HG02571 (cell line): ENCODE results near the gene CADM1.

Experiments used
- ATAC-seq: cut with Tn5 transposase; IDR thresholded peaks from one replicate; pipeline ENCODE4 v1.9.1; 2021; ENCODE audit warnings: mild to moderate bottlenecking, moderate library complexity; ENCODE audit not compliant: unreplicated experiment

Gene CADM1

DNA sequence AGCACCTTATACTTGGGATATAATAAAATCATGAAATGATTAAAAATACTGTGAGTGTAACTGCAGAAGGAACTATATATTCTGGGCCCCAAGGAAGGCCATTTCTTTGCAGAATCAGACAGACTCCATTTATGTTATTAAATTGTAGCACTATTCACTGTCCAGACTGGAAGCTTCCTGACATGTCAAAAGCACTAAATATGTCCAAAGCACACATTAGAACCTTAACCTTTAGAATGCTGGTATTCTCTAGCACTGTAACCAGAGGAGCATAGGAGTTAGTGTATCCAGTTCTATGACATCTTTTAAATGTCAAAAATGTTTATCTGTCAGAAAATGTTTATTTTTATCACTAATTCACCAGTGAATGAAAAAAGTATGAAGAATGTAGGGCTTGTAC, 246.9 kb downstream of the CADM1 start:
- no peak for ATAC-seq

- peak; percentile 95 for ATAC-seq
Observed at GRCh38 chr11:115256397-115257197, 247.6 kb downstream of the CADM1 start.

- ATAC-seq: no peak
Observed at GRCh38 chr11:115255006-115255762, 249.0 kb downstream of the CADM1 start.

GRCh38 chr11:115251126-115251525, 253.1 kb downstream of the CADM1 start:
- no peak for ATAC-seq

- ATAC-seq: no peak
Observed at GRCh38 chr11:115249061-115249578, 255.1 kb downstream of the CADM1 start.

- no peak for ATAC-seq
Observed at GRCh38 chr11:115247953-115248352, 256.3 kb downstream of the CADM1 start.

DNA sequence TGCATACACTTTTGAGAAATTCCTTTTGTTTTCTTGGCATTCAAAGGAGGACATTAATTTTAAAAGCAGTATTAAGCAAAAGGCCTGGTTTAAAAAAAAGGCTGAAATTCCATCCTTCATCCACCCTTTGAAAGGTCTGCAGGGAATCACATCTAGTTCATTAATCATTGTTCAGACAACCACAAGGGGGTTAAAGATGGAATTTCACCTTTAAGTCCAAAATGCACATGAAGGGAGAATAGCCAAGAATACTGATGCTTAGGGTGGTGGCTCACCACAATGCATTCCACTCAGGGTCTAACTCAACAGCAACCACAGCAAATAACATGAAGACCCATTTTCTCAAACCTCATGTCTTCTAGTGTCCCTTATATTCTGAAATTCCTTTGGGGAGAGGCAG, 256.9 kb downstream of the CADM1 start:
- no peak for ATAC-seq

DNA sequence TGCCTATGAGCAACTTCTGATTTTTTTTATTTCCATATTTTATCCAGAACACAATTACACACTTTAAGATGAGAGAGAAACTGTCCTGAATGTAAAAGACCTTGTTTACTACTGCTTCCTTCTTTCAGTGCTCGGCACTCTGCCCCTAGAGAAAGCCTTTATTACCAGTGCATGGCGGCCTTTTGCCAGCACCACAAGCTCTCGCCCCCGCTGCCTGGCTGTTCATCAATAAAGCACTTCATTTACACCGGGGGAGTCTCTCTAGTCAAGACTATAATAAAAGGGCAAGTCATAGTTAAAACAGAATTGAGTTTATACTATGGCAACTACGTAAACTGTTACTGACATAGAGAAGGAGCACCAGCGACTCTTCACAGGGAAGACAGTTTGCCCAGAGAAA, 259.5 kb downstream of the CADM1 start:
- ATAC-seq: no peak

DNA sequence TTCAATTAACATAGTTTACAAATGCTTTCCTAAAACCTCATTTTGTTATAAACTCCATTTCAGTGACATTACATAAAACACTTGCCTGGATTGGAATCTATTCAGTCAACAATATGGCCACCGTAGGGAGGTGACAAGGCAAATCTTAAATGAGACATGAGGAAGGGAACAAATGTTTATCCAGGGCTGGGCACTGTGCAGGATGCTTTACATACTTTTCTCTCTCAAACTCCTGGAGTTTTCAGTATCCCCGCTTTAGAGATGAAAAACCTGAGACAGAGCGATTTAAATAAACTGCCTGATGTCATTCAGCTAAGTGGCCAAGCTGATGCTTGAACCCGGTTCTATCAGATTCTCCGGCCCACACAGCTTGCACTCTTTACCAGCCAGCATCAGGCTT, 259.9 kb downstream of the CADM1 start:
- no peak for ATAC-seq

DNA sequence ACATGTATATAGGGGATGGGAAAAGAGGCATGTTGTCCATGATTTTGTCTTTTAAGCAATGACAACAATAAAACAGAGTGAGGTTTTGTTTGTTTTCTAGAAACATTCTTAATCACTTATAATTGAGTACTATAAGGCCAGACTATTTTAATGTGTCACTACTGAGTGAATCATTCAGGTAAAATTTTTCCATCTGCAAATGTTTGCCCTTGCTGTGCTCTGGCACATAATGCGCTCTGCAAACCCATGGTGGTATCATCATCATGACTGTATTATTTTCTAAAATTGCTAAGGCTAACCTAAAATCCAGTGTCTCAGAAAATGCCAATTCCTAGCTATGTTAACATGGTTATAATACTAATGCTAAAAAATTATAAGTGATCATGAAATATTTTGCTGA, 261.2 kb downstream of the CADM1 start:
- ATAC-seq: no peak

- ATAC-seq: no peak
Observed at GRCh38 chr11:115241899-115242298, 262.3 kb downstream of the CADM1 start.

DNA sequence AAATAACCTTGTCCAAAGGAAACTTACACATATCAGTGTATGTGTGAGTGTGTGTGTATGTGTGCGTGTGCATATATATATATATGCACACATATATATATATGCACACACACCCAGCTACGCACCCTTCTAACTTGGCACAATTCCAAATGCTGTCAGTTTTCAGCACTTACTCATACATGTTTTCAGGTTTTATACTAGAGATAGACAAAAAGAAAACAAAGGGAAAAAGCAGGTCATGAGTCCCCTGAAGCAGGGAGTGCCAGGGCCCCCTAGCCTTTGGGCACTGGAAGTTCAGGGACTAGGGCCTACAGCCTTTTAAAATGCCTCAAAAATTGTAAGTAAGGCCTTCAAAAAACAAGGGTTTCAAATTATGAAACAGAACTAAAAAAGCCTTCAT, 265.4 kb downstream of the CADM1 start:
- ATAC-seq: no peak

- ATAC-seq: no peak
Observed at GRCh38 chr11:115238086-115238485, 266.1 kb downstream of the CADM1 start.

GRCh38 chr11:115237578-115237977, 266.6 kb downstream of the CADM1 start:
- ATAC-seq: no peak

- ATAC-seq: no peak
Observed at GRCh38 chr11:115234794-115235193, 269.4 kb downstream of the CADM1 start.

DNA sequence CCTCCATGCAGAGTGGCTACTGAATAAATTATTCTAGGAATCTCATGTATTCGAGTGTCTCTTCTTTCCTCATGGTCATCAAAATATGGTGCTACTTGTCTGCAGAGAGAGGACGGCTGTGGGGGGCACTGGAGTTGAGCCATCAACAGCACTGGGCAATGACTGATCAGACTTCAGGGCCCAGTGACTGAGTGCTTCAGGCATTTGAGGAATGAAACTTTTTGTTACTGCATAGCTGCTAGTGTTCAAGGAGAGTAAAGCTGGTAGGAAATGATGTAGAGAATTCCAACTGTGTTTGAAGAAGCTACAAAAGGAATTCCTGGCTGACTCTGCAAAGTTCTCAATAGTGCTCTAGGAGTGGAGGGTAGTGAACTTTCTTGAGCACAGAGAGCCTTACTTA, 277.7 kb downstream of the CADM1 start:
- no peak for ATAC-seq

GRCh38 chr11:115224551-115224950, 279.7 kb downstream of the CADM1 start:
- ATAC-seq: no peak

DNA sequence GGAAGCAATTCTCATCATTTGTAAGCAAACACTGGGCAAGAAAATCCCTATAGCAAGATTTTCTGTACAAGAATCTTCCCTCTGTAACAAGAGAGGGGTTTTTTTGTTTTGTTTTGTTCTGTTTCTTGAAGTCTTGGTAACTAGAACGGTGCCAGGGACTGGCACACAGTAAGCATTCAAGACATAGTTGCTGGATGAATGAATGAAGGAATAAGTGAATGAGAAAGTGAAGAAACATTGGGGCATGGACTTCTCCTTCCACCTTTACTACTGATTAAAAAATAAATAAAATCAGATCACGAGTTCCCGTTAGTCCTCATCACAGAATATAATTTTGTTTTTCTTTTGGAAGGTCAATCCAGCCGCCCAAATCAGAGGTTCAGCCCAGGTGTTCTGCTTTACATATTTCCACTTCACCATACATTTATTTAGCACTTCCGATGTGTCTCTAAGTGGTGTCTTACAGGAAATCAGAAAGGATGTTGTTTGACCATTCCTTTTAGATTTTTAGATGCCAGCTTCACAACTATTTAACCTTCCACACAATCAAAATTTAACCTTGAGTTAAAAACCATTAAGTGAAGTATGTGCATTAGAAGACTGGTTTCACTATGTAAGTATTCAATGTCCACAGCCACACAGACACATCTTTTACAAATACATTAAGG, 281.2 kb downstream of the CADM1 start:
- ATAC-seq: peak; percentile 27

DNA sequence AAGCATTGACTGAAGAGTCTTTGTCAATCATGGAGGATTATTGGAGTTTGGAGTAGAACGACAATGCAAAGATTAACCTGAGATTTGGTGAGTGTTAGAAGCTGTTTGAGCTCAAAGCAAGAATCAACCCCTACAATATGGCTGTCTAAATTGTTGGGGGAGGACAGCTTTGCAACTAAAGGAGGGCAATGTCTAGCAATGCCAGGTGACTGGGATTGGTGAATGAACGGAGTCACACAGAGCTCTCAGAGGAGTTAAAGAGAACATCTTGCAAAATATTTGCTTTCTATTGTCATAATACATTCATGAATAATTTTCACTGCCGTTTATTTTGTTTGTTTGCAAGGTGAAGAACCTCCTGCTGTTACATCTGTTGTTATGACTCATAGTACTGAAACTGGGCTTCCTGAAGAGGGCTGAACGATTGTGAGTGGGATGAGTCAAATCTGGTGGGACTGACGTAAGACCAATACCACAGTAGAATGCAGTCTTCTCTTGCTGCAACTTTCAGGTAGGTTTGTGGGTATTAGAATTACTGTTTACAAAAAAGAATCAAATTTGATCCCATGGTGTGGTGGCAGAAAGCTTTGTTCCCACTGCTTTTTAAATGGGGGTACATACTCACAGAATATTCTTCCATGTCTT, 281.9 kb downstream of the CADM1 start:
- ATAC-seq: peak; percentile 95

- peak; percentile 34 for ATAC-seq
Observed at GRCh38 chr11:115221461-115222069, 282.6 kb downstream of the CADM1 start.

DNA sequence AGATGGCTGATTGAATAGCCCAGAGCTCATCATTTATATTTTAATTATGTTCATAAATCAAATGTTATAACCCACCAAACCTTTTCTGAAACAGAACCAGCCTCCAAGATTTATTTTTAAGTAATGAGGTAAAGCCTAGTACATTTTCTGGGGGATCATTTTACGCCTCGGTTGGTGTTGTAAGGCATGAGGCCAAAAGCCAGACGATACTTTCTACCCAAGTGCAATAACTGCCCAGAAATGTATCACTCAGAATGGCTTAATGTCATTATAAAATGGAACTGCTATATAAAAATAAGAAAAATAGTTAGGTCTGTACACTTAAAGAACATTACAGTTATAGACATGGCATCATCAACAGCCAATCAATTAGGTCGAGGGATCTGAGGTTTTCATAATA, 283.3 kb downstream of the CADM1 start:
- no peak for ATAC-seq
